Stimulated activated CD8-positive, alpha-beta memory T cell treated with anti-CD3 and anti-CD28 coated beads, Interleukin-7, amount 100 ng/mL, for 48 hours (primary cell): ENCODE data around the gene CADPS2.
"Not testable (repeated sequence)": the region's sequence is repeated elsewhere in the genome, so short reads cannot be mapped to it uniquely, and the experiment has no call there.

Experiments used
- DNase-seq, 2 donors: peaks; one replicate each; pipeline ENCODE4 v3.0.0-alpha.2; 2020; ENCODE audit warnings: low read depth in 1 of 2; ENCODE audit errors: extremely low read depth in 1 of 2

CADPS2 gene

DNA sequence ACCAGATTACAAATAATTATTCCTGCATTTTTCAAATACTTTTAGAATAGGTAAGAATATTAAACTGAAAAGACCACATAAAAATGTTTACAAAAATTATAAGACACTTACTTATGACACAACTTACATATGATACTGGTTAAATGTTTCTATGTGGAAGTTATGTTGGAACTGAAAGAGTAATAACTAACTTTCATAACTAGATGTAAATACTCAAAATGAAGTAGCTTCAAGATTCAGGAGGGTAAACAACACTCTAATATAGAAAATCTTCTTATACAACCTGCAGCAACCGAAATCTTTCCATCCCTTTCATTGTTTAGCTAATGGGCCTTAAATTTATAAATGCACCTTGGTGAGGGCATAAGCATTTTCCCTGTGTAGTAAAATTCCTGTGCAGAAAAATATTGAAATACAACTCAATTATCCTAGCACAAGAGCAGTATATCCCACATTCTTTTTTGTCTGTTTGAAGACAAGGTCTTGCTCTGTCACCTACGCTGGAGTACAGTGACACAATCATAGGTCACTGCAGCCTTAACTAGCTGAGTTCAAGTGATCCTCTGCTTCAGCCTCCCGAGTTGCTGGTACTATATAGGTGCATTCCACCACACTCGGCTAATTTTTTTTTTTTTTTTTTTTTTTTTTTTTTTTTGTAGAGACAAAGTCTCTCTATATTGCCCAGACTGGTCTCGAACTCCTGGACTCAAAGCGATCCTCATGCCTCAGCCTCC, 168.7 kb downstream of the CADPS2 start:
- no peak for DNase-seq

DNA sequence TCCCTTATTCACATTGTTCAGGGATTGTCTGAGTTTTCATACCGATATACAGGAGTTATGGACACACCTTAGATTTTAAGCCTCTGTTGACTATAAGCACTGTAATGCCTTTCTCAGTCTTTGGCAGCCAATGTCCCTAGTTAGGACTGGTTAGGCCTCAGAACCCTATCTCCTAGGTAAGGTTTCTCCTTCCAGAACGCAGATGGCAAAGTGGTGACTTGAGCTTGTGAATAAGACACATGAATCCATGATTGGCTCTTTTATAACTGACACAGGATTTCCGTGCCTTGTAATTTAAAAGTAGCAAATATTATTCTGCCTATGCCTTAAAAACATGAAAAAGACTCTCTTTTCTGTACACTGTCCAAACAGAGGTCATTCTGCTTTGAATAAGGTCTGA, 171.1 kb downstream of the CADPS2 start:
- DNase-seq: no peak

DNA sequence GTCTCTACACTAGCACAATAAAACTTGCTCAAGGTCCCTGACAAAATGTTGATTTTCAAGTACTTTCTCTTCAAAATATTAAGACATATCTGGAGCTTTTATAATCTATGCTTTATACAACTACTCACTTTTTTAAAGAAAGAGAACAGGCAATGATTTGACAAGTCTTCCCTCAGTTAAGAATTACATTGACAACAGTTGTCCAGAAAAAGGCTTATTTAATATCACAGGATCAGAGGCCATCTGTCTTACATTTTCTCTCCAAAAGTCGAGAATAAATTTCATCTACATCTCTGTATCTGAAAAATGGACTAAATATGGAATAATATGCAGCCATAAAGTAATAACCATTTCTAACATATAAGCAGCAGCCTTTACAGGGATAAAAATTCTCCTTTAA, 175.3 kb downstream of the CADPS2 start:
- no peak for DNase-seq

DNA sequence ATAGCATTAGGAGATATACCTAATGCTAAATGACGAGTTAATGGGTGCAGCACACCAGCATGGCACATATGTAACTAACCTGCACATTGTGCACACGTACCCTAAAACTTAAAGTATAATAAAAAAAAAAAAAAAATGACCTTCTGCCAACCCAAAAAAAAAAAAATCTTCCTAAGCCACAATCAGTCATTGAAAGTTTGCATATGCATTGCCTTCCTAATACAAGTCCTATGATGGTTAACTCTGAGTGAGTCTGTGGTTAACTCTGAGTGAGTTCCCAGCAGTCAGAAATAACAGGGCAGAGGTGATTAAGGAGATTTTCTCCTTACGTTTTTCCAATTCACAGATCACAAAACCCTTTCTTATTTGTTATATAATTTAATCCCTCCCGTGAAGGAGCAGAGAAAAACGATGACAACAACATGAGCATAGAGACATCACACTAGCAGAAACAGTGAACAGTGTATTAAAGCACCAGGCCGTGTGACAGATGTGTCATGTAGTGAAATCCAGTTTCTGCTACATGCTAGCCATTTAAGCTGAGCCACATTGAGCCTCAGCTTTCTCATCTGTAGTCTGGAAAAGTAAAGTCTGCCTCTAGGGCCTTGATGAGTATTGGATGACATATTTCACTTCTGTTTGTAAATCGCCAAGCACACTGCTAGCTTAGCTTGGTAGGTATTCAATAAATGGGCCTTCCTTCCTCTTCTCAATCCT, 176.2 kb downstream of the CADPS2 start:
- DNase-seq: no peak

DNA sequence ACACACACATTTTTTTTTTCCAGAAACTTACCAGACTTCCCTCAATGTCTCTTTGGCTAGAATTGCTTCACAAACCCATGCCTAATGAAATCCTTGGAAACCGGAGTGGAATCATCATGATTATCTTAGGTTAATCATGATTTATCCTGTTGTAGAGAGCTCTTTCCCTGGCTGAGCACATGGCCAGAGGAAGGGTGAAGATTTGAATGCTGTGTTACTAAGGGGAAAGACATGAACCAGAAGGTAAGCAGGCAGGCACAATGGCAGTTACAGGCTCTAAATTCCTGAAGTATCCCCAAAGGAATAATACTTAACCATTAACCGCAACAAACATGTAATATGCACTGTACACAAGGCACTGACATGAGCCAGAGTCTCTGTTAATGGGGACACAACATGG, 179.4 kb downstream of the CADPS2 start:
- DNase-seq: no peak

DNA sequence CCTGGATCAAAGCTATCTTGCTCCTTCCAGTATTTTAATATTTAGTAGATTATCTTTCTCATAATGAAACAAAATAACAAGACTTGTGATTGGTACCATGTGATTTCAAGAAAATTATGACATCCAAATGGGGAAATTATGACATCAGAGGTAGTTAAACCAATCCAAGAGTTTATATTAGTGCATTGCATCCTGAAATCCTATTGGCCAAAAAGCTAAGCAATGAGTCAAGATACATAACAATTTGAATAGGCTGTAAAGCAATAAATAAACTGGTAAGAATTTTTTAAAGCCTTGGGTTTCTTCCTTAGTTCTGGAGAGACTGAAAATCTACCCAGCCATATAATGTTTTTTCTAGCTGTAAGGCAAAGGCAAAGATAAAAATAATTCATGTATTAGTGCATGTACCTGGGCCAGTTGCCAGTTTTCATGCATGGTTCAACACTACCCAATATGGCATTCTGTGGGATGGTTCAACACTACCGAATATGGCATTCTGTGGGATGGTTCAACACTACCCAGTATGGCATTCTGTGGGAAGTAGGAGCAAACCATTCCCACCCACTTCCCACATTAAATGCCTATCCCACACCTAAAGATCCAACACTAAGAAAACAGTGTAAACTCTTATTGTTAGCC, 183.3 kb downstream of the CADPS2 start, which contains the start of gene RNF148:
TSS of gene RNF148 (minus strand) at position 51 of the 639 bp plus-strand sequence. CDS start 172 bp downstream, outside the sequence.
- no peak for DNase-seq

DNA sequence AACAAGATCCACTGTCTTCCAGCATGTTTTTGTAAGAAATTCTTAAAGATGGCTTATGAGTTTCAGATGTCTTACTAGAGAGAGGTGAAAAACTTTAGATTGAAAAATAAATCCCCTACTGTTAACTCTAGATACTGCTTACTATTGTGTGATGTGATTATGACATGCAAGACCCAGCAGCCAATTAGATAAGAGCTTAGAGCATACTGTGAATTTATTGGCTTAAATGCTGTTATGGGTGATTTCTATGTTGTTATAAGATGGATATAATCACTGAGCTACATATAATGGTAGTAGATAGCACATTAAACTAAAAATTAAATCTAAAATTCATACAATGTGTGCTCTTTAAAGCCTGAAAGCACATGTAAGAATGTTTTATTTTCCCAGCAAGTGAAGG, 187.2 kb downstream of the CADPS2 start, which contains the start of gene RNF133:
TSS of gene RNF133 (minus strand) at position 101 of the 400 bp plus-strand sequence. CDS start 199 bp downstream, outside the sequence.
- no peak for DNase-seq

DNA sequence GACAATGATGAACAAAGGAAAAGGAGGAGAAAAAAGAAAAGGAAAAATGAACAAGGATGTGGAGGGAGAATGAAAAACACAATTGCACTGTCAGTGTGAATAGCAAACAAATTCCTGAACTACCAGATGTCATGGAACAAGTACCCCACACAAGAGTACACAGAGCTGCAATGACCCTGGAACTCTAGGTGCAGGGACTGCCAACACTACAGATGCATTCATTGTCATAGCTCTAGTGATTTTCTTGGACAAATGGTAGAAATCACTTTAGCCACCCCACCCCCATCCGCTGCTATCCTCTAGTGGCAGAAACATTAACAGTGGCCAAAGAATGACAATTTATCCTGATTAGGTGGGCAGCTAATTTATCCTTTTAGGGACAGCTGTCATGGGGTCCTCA, 190.4 kb downstream of the CADPS2 start:
- no peak for DNase-seq

DNA sequence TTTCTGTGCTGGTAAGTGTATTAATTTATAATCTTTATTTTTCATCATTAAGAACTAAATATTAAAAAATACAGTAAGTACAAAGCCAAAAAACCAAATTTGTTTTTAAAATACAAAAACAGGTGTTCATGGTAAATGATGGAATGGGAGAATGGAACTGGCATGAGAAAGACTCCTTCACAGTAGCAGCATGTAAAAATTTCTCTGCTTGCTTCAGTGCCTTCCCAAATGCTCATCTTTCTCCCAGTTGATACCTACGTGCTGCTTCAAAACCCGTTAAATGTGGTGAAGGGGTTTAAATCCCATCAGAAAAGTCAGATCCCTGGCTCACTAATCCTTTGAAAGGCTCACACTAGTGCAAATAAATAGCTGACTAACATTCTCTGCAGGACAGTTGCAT, 191.6 kb downstream of the CADPS2 start:
- no peak for DNase-seq

DNA sequence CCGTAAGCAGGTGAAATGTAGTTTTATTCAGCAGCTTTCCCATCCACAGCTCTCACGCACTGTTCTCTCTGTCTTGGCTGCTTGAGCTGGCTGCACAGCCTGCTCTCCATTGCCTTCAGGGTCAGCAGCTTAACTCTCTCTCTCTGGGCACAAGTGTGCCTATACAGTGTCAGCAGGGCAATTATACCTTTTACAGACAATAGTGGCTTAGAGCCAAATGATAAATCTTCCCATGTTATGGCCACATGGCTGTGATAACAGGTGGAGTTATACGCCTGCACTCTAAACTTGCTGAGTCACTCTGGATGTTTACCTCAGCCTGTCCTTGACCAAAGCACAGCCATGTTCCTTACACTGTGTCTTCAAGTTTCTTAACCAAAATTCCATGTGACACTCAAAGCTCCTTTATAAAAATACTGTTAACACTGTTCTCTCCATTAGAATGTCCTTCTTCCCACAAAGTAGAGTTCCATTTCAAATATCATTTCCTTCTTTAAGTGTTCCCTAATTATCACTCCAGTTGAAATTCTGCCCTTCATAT, 193.4 kb downstream of the CADPS2 start:
- DNase-seq: no peak

DNA sequence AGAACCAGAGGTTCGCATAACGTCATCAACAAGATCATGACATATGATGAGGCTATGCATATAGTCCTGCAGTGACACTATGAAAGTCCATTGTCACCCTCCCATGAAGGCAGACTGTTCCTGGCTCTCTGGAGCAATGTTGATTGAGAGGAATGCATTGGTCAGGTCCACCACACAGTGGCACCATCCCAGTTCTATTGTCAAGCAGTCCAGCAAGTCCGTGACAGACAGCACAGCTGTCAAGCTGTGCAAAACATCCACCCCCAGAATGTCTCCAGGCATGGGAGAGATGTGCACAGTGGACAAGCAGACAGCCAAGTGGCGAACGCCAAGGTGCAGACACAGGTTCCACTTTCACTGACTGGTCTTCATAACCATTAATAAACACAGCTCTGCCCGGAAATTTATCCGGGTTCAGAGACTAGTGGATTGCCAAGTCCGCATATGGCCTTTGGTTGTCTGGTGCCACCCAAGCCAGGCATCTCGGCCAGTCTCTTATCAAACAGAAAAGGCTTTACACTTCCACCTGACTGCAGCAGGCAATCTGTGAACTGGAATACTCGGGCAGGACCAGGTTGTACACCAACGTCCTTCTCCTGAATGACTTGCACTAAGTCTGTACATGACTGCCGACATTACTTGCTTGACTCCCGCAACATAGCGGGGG, 194.6 kb downstream of the CADPS2 start:
- DNase-seq: no peak

DNA sequence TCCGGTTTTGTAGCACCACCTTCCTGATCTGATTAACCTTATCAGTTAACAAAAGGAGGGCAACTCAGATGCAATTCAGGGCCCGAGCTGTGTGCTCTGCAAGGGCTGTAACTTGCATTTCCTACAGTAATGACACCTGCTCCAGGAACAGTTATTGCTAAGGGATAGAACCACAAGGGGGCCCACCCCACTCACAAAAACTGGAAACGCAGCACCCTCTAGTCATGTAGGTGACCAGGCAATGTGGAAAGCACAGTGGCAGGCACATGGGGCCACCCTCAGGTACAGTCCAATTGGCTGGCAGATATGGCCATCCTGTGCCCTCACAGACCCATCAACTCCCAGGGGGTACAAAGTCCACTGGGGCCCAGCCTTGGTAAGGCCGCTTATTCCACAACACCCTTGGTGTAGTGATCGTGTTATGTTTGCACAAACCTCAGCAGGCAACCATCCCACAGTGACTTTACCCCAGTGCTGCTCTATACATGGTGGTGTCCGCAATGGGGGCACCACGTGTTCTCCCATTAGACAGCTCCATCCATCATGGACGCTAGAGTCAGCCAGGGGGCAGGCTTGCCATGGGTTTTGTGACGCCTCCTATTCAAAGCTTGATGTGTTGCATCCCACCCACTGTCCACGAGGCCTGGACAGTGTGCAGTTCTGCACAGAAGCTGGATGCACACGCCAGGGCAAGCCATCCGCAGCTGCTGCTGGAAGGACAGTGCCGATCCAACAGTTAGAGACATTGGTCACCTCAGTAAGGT, 196.7 kb downstream of the CADPS2 start:
- DNase-seq: no peak

DNA sequence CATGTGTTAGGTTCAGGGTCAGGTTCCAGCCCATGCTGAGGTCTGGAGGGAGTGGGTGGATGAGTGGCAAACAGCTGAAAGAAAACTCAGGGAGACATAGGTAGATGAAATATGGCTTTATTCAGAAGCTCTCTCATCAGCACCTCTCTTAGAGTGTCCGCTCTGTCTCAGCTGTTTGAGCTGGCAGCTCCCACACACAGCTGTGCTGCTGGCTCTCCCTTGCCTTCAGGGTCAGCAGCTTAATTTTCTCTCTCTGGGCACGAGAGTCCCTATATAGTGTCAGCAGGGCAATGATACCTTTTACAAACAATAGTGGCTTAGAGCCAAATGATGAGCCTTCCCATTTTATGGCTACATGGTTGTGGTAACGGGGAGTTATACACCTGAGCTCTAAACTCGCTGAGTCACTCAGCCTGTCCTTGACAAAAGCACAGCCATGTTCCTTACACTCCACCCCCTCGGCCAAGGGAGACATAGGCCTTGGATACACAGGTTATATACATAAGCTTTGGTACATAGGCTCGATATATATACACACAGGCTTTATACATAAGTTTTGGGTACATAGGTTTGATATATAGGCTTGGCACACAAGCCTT, 197.8 kb downstream of the CADPS2 start:
- DNase-seq: no peak

DNA sequence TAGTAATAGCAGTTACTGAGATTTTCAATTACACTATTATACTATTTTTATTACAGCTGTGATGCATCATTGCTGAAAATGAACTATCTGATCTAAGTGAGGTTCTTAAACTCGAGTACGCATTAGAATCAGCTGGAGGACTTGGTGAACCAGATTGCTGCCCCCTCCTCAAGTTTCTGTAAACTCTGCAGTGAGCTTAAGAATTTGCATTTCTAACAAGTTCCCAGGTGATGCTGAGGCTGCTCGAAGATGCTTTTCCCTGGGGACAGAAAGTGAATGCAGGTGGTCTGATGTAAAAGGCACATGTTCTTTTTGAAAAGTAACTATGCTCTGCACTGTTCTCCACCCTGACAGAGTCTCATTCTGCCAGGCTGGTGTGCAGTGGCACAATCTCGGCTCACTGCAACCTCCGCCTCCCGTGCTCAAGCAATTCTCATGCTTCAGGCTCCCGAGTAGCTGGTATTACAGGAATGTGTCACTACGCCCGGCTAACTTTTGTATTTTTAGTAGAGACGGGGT, 199.8 kb downstream of the CADPS2 start:
- no peak for DNase-seq

DNA sequence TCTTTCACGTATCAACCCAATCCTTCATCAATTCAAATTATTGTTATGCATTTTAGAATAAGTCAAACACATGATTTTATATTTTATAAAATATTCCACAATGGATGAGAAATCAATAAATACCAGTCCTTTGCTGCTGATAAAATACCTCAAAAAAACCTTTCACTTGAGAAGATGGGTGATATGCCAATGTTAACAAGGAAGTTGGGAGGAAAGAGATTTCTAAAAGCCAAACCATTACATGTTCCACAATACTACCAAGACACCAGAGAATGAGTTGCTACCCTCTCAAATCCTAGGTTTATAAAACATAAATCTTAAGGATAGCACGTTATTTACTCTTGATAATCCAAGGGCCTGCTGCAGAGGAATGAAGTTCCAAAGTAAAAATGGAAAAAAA, 201.8 kb downstream of the CADPS2 start:
- DNase-seq: no peak

DNA sequence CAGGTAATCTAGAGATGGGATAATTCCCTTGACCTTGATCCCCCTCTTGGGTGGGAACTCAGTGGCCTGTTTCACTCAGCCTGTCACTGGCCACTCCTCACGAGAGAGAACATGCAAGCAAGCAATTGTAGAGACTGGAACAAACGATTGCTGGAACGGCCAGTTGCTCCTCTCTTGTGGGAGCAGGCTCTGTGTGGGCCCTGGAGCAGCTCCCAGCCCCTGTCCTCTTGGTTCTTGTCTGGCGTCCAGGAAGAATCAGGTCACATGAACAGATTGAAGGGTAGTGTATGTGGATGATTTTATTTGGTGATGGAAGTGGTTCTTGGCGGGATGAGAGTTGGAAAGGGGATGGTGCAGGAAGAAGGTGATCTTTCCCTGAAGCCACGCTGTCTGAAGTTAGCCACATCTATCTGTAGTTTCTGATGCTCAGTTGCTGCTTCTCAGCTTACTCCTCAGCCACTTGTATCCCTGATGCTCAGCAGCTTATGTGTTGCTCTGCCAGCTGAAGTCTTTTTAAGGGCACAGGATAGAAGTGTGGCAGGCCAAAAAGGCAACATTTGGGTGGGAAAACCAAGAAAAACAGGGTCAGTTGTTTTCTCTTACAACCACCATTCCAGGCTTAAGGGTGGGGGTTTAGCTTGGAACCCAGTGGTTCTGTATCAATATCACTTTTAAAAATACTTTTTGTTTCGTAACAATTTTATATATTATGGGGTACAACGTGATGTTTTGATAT, 203.3 kb downstream of the CADPS2 start:
- DNase-seq: no peak

DNA sequence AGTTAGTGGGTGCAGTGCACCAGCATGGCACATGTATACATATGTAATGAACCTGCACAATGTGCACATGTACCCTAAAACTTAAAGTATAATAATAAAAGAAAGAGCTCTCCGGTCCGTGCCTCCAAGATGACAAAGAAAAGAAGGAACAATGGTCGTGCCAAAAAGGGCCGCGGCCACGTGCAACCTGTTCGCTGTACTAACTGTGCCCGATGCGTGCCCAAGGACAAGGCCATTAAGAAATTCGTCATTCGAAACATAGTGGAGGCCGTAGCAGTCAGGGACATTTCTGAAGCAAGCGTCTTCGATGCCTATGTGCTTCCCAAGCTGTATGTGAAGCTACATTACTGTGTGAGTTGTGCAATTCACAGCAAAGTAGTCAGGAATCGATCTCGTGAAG, 205.1 kb downstream of the CADPS2 start:
- not testable (repeated sequence) for DNase-seq

DNA sequence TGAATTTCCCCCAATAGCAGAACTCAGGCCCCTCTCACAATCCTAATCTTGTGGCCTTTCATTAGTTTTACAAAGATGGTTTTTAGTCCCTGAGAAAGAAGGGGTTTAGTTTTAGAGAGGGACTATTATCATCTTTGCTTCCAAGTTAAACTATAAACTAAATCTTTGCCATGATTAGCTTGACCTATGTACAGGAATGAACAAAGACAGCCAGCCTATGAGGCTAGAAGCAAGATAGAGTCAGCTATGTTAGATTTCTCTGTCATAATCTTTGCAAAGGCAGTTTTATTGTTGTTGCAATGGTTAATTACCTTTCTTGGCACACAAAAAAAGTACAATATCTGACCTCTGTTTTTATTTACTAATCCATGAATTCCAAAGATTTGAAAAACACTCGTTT, 206.4 kb downstream of the CADPS2 start:
- no peak for DNase-seq

DNA sequence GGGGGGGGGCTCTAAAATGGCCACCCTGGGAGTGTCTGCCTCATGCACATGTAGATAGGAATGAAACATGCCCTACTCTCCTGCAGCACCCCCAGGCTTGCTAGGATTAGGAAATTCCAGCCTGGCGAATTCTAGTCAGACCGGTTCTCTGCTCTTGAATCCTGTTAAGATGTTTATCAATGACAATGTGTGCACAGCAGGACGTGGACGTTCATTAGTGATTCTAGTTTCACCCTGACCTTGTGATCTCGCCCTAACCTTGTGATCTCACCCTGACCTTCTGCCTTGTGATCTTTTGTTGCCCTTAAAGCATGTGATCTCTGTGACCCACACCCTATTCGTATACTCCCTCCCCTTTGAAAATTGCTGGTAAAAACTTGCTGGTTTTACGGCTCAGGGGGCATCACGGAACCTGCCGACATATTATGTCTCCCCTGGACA, 207.0 kb downstream of the CADPS2 start:
- not testable (repeated sequence) for DNase-seq
